ENCODE data around the gene MTFP1. TPM values are rescaled to one million over a fixed set of nuclear protein-coding genes. Genes with fewer than 3 reads are reported as not detected.

Gene MTFP1
- total and polyA plus RNA-seq, 2 of the 4 experiments (the other 2 are of a cell fraction) = 7.3 to 7.7 TPM

DNA sequence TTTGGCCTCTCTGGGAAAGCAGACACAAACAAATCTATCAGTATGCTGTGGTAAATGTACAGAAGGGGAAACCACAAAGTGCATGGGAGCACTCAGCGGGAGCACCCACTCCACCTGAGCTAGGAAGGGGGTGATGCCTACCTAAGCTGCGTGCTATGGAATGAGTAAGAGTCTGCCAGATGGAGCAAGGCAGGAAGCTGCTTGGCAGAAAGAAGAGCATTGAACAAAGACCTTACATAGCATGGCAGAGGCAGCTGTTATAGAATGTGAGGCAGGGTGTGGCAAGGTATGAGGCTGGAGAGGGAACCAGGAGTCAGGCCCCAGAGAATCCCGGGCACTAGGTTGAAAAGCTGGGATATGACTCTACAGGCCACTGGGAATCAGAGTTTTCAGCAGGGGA, 13.8 kb upstream of the MTFP1 start:
- ChIA-PET POLR2A (ENCODE audit: unreplicated experiment) (no interaction called here), CTCF (no interaction called here)
- H3K14ac ChIP-seq (replicated peaks; ENCODE audit: low read depth, low read length) = no peak overlapping the region
- intact Hi-C loops (cut with micrococcal nuclease) = no loop called here
- H2BK15ac ChIP-seq (ENCODE audit: low read depth, low read length) = no peak overlapping the region
- peaks cover 59% of the 10 kb centered on the region for H3K36me3 ChIP-seq (ENCODE audit: control insufficient read depth, insufficient read depth, low read length)
- DNase-seq = no peak
- H3K23ac ChIP-seq (ENCODE audit: low read depth, low read length) = no peak overlapping the region
- peaks cover 8% of the 10 kb centered on the region for H3K4me1 ChIP-seq (ENCODE audit: control insufficient read depth, insufficient read depth, low read length)
- H3K9me3 ChIP-seq (ENCODE audit: control insufficient read depth, insufficient read depth, low read length) = no peaks in the 10 kb centered on the region
- no peak overlapping the region for H2AFZ ChIP-seq (replicated peaks; ENCODE audit: low read length, poor library complexity)
- no peak overlapping the region for H4K91ac ChIP-seq (ENCODE audit: insufficient read depth, low read depth, low read length)
- H3K4me2 ChIP-seq (ENCODE audit: low read depth, low read length) = no peak overlapping the region
- H3K9me1 ChIP-seq (ENCODE audit: insufficient read depth, low read length) = peaks cover 11% of the 10 kb centered on the region
- no peak overlapping the region for H2AK9ac ChIP-seq (replicated peaks; ENCODE audit: low read depth, low read length, poor library complexity)
- TF ChIP-seq MAFK (IDR thresholded peaks at IDR 0.05; ENCODE audit: low read depth, low read length) (no peak), CHD1 (IDR thresholded peaks at IDR 0.05; ENCODE audit: low read depth, low read length) (no peak), ELK1 (IDR thresholded peaks at IDR 0.05; ENCODE audit: borderline replicate concordance, low read depth, low read length) (no peak), MXI1 (IDR thresholded peaks at IDR 0.05; ENCODE audit: borderline replicate concordance, low read depth, low read length) (no peak), NFE2L2 (IDR thresholded peaks at IDR 0.05; ENCODE audit: low read depth, low read length) (no peak), POLR2A (IDR thresholded peaks at IDR 0.05; ENCODE audit: low read depth, low read length) (no peak), RFX5 (IDR thresholded peaks at IDR 0.05; ENCODE audit: low read depth, low read length) (no peak), RCOR1 (IDR thresholded peaks at IDR 0.05; ENCODE audit: insufficient replicate concordance, low read length) (no peak), SMC3 (IDR thresholded peaks at IDR 0.05; ENCODE audit: low read depth, low read length) (no peak), FOS (IDR thresholded peaks at IDR 0.05; ENCODE audit: low read depth, low read length) (no peak), BHLHE40 (IDR thresholded peaks at IDR 0.05; ENCODE audit: low read depth, low read length) (no peak), MAZ (IDR thresholded peaks at IDR 0.05; ENCODE audit: borderline replicate concordance, low read depth, low read length) (no peak), RAD21 (IDR thresholded peaks at IDR 0.05; ENCODE audit: low read length) (no peak), CEBPB (IDR thresholded peaks at IDR 0.05; ENCODE audit: low read depth, low read length) (no peak), CTCF (conservative IDR thresholded peaks at IDR 0.05; ENCODE audit: low read depth, low read length) (no peak)
- TF ChIP-seq, protein P1, sequence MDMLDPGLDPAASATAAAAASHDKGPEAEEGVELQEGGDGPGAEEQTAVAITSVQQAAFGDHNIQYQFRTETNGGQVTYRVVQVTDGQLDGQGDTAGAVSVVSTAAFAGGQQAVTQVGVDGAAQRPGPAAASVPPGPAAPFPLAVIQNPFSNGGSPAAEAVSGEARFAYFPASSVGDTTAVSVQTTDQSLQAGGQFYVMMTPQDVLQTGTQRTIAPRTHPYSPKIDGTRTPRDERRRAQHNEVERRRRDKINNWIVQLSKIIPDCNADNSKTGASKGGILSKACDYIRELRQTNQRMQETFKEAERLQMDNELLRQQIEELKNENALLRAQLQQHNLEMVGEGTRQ (IDR thresholded peaks at IDR 0.05; ENCODE audit: low read depth, low read length) = no peak
- H2BK5ac ChIP-seq (ENCODE audit: low read depth, low read length, poor library complexity, severe bottlenecking) = no peak overlapping the region
- no peak overlapping the region for H3K56ac ChIP-seq (ENCODE audit: extremely low read depth, insufficient read depth, low read length)
- no peak overlapping the region for H3K9ac ChIP-seq (ENCODE audit: low read depth, low read length)
- in situ Hi-C loops (cut with MboI; ENCODE audit: low sequenced_read_pairs) = no loop called here
- BruUV-seq (replicated peaks) = no TSS peak
- no peak overlapping the region for H4K8ac ChIP-seq (ENCODE audit: low read depth in 2 of 2, low read length in 2 of 2)
- 90% methylated on average over 2 of the region's 3 CpGs; no CpG with 5 or more reads in 1 of the 2 experiments for WGBS, 2 experiments (ENCODE audit: extremely low coverage in 2 of 2, insufficient read length in 1 of 2)
- H2BK120ac ChIP-seq (ENCODE audit: low read depth, low read length) = no peak overlapping the region
- no peak overlapping the region for H3K27ac ChIP-seq (ENCODE audit: insufficient read depth, low read length)
- no peak for ATAC-seq (ENCODE audit: low read depth)
- H2AK5ac ChIP-seq (ENCODE audit: low read depth, low read length) = no peak overlapping the region
- no peak overlapping the region for H3K4ac ChIP-seq (ENCODE audit: low read depth, low read length)
- no peak overlapping the region for H3K18ac ChIP-seq (ENCODE audit: low read depth, low read length)
- H3K79me1 ChIP-seq (ENCODE audit: low read depth in 1 of 2, low read length in 2 of 2) = peaks cover 18 to 42% of the 10 kb centered on the region in 2 experiments
- H2BK20ac ChIP-seq (ENCODE audit: low read depth, low read length) = no peak overlapping the region
- no peak overlapping the region for H4K5ac ChIP-seq (ENCODE audit: low read depth, low read length)
- no peaks in the 10 kb centered on the region; the same call in 1 of the 2 replicates for H4K20me1 ChIP-seq (ENCODE audit: insufficient read depth, low read length)
- no peak overlapping the region for H3K4me3 ChIP-seq (ENCODE audit: insufficient read depth, low read depth, low read length)
- H3K27me3 ChIP-seq (ENCODE audit: control insufficient read depth, insufficient read depth, low read length) = no peaks in the 10 kb centered on the region
- dilution Hi-C loops (cut with HindIII; ENCODE audit: low sequenced_read_pairs, unreplicated experiment) = no loop called here
